T-helper 2 cell treated with Interferon-gamma antibody and Interleukin-4, amounts not matched to agents 5 μg/mL and 100 μg/mL, for 36 hours (primary cell): ENCODE measurements around the gene GAP43.

Source experiments
- DNase-seq: peaks from one replicate; pipeline ENCODE4 v3.0.0; 2021; ENCODE audit warnings: low spot score
- H3K27ac Mint-ChIP-seq: one replicate; pipeline ENCODE4 v1.8.0; 2021; ENCODE audit warnings: mild to moderate bottlenecking, mixed read lengths
- H3K27me3 Mint-ChIP-seq: one replicate; pipeline ENCODE4 v1.8.0; 2021; ENCODE audit warnings: low read depth, mixed read lengths
- H3K36me3 Mint-ChIP-seq: one replicate; pipeline ENCODE4 v1.8.0; 2021; ENCODE audit warnings: low read depth, mixed read lengths
- H3K4me1 Mint-ChIP-seq: one replicate; pipeline ENCODE4 v1.8.0; 2021; ENCODE audit warnings: low read depth, mixed read lengths
- H3K4me3 Mint-ChIP-seq: one replicate; pipeline ENCODE4 v1.8.0; 2022; ENCODE audit warnings: mild to moderate bottlenecking, moderate library complexity, mixed read lengths
- H3K9me3 Mint-ChIP-seq: one replicate; pipeline ENCODE4 v1.8.0; 2021; ENCODE audit warnings: mixed read lengths

The GAP43 gene

GRCh38 chr3:115758076-115758763 is 134.9 kb downstream of the GAP43 start:
- no peaks in the 10 kb centered on the region for H3K4me1 Mint-ChIP-seq
- H3K36me3 Mint-ChIP-seq: no peaks in the 10 kb centered on the region
- no peak overlapping the region for H3K27ac Mint-ChIP-seq
- no peaks in the 10 kb centered on the region for H3K9me3 Mint-ChIP-seq
- no peak overlapping the region for H3K4me3 Mint-ChIP-seq
- peaks cover 11% of the 10 kb centered on the region for H3K27me3 Mint-ChIP-seq
- no peak for DNase-seq

DNA sequence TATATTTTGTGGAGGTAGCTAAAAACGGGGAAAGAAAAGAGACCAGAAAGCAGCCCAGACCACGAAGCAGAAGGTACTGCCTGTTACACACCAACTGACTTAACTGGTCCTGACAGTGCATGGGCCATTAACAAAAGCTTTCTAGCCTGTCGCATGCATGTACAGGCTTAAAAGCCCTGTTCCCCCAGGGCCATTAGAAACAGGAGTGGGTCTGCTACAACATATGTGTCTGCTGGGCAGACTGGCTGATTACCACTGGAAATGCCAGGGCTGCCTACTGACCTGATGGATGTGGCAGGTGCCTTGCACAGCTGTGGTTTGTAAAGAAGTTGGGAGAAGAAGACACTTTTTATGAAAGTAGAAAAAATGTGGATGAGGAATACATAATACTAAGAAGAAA is 137.4 kb downstream of the GAP43 start:
- Mint-ChIP-seq H3K27ac (no peak overlapping the region), H3K36me3 (no peaks in the 10 kb centered on the region), H3K27me3 (peaks cover 5% of the 10 kb centered on the region), H3K4me3 (no peak overlapping the region), H3K4me1 (no peaks in the 10 kb centered on the region), H3K9me3 (no peaks in the 10 kb centered on the region)
- DNase-seq: no peak

GRCh38 chr3:115761927-115762305 is 138.6 kb downstream of the GAP43 start:
- no peak overlapping the region for H3K4me3 Mint-ChIP-seq
- DNase-seq: no peak
- no peaks in the 10 kb centered on the region for H3K36me3 Mint-ChIP-seq
- peaks cover 8% of the 10 kb centered on the region for H3K27me3 Mint-ChIP-seq
- H3K4me1 Mint-ChIP-seq: no peaks in the 10 kb centered on the region
- H3K27ac Mint-ChIP-seq: no peak overlapping the region
- H3K9me3 Mint-ChIP-seq: no peaks in the 10 kb centered on the region

DNA sequence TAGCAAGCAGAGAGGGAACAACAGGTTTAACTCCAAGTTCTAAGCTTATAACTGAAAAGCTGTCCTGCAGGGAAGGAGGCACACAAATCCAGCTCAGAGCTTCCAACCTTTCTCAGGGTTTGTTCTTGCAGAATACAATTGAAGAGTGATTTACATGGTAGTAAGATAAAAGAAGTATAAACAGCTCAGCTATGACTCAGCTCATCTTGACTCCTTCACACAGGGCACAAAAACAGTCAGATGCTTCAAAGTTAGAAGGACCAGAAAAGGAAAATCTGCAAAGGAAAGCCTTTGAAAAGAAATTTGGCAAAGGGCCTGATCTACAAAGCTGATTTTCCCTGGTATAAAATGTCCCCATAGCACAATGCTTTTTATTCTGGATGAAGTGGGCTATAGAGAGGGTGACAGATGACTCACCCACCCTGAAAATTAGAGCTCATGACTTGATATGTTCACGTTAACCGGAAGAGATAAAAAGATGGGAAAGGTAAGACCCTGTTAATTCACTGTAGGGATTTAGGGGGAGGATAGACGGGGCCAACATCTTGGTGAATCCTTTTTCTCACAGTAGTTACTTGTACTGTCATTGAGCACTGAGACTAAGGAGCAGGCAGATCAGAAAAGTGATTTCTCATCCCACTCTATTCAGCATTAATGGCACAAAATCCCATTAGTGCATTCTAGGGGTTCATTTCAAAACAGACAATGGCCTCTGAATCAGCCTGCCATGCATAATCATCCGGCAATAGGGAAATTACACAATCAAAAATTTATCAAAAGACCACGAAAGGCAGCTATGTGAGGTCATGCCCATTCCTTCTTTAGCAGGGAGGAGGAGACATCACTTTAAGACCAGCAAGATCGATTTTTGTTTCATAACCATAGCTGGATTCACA is 143.5 kb downstream of the GAP43 start:
- H3K27ac Mint-ChIP-seq: no peak overlapping the region
- H3K9me3 Mint-ChIP-seq: no peaks in the 10 kb centered on the region
- H3K4me3 Mint-ChIP-seq: no peak overlapping the region
- peaks cover 6% of the 10 kb centered on the region for H3K27me3 Mint-ChIP-seq
- H3K4me1 Mint-ChIP-seq: no peaks in the 10 kb centered on the region
- DNase-seq: no peak
- no peaks in the 10 kb centered on the region for H3K36me3 Mint-ChIP-seq

- DNase-seq: no peak
- no peak overlapping the region for H3K4me3 Mint-ChIP-seq
- no peaks in the 10 kb centered on the region for H3K4me1 Mint-ChIP-seq
- H3K36me3 Mint-ChIP-seq: no peaks in the 10 kb centered on the region
- H3K27me3 Mint-ChIP-seq: peaks cover 8% of the 10 kb centered on the region
- no peak overlapping the region for H3K27ac Mint-ChIP-seq
- H3K9me3 Mint-ChIP-seq: no peaks in the 10 kb centered on the region
Measured at GRCh38 chr3:115768661-115769060, 145.4 kb downstream of the GAP43 start.
